Measurements from ENCODE around the gene ATPAF1. TPM values are rescaled to one million over a fixed set of nuclear protein-coding genes. Genes with fewer than 3 reads are reported as not detected.
"Not testable (repeated sequence)": the region's sequence is repeated elsewhere in the genome, so short reads cannot be mapped to it uniquely, and the experiment has no call there.

Gene ATPAF1, protein sequence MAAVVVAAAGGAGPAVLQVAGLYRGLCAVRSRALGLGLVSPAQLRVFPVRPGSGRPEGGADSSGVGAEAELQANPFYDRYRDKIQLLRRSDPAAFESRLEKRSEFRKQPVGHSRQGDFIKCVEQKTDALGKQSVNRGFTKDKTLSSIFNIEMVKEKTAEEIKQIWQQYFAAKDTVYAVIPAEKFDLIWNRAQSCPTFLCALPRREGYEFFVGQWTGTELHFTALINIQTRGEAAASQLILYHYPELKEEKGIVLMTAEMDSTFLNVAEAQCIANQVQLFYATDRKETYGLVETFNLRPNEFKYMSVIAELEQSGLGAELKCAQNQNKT
- 42.5 TPM for total RNA-seq

DNA sequence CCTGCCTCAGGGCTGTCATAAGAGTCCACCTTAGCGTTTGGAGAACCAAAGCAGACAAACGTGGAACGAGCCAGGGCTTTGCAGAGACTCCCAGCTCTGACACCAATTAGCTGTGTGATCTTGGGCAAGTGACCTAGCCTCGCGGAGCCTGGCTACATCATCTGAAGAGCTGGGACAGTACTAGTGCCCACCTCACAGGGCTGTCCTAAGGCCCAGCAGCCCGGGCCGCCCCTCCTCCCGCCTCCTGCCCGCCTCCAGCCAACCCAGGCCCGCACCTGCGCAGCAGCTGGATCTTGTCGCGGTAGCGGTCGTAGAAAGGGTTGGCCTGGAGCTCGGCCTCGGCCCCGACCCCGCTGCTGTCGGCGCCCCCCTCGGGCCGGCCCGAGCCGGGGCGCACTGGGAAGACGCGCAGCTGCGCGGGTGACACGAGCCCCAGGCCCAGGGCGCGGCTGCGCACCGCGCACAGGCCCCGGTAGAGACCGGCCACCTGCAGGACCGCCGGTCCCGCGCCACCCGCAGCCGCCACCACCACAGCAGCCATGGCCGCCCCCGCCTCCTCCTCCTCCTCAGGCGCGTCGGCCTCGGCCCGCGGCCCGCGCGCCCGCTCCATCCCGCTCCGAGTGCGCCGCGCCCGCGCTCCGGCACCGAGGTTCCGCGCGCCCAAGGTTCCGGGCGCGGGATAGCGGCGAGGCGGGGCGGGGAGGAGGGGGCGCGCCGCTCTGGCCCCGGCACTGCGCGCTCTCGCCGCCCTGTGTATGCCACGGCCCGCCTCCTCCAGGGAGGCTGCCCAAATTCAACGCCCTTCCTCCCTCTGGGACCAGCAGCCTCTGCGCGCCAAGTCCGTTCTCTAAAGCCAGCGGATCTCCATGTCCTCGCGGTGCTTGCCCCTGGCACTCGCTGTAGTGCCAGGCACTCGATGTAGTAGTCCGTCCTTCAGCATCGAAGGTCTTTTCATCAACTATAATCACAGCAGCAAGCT lies at the start of gene ATPAF1:
TSS of gene ATPAF1 (minus strand) at position 583 of the 979 bp plus-strand sequence. CDS start at position 541, 42 bp downstream.
- DNase-seq (ENCODE audit: low spot score), result peak; percentile 70

DNA sequence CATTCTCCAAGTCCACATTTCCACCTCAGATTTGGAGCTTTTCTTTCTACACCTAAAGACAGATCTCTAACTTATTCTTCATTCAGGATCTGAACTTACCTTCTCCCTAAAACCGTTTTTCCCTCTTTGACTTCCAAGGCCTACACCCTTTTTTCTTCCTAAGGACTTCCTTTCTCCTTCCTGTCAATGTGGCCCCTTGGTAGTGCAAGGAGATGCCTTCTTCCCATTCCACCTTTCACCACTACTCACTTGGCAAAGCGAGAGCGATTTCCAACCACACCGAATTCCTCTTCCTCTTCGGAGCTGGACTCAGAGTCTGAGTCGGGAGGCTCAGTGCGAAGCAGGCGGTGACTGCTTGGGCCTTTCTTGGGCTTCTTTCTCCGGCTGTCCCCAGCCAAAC lies 49.5 kb upstream of the ATPAF1 start:
- DNase-seq (ENCODE audit: low spot score), result no peak

DNA sequence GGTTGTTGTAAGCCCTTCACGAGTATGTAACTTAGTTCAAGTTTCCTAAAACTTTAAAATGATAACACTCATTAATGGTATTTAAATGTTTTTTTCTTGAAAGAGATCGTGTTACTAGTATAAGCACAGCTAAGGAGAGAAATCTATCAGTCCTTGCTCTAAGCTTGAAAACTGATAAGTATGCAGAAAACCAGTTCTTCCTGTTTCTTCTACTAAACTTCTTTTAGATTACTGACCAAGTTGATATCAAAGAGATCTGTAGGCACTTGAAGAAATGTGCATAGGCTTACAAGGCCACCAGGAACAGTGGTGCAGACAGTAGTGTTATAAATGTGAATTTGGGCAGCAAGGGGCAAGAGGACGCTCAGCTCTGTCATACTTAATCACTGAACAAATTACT lies 46.8 kb upstream of the ATPAF1 start:
- no peak for DNase-seq (ENCODE audit: low spot score)

DNA sequence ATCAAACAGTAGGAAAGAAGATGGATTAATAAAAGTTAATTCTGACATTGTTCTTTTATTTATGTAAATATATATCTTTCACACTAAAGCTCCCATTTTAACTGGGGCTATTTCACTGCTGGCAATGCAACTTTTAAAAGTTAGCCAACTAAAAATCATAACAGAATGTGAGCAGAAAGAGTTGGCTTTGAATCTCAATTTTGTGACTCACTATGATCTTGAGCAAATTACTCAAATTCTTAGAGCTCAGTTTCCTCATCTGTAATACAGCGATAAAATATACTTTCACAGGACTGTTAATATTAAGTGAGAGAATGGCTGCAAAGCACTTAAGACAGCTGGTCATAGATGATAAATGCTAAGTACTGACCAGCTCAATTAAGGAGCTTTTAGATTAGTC lies 40.0 kb upstream of the ATPAF1 start:
- no peak for DNase-seq (ENCODE audit: low spot score)

DNA sequence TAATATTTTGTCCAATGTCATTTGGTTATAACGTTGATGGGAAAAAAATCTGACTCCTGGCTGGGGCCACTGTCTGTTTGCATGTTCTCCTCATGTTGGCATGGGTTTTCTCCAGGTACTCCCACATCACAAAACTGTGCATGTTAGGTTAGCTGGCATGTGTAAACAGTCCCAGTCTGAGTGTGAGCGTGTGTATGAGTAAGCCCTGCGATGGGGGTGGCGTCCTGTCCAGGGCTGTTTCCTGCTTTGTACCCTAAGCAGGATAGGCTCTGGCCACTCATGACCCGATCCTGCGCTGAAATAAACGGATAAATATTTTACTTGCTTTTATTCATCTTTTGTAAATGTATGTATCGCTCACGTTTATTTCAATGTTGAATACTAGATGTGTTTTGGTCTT lies 37.2 kb upstream of the ATPAF1 start:
- no peak for DNase-seq (ENCODE audit: low spot score)

DNA sequence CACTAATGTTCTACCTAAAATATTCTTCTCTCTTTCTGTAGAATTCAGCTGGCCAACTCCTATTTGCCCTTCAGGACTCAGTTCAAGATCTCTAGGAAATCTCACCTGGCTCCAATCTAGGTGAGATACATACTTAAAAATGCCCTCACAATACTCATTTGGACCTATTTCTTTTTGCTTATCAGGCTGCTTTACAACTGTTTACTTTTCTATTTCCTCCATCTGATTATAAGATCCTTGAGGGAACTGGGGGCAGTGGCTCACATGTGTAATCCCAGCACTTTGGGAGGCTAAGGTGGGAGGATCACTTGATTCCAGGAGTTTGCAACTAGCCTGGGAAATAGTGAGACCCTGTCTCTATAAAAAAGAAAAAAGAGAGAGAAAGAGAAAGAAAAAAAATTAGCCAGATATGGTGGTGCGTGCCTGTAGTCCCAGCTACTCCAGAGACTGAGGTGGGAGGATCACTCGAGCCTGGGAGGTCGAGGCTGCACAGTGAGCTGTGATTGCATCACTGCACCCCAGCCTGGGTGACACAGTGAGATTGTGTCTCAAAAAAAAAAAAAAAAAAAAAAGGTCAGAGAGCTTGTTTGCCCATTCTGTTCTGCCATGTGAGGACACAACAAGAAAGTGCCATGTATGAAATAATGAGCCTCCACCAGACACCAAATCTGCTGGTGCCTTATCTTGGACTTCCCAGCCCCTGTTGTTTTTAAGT lies 35.9 kb upstream of the ATPAF1 start:
- DNase-seq (ENCODE audit: low spot score), result no peak

DNA sequence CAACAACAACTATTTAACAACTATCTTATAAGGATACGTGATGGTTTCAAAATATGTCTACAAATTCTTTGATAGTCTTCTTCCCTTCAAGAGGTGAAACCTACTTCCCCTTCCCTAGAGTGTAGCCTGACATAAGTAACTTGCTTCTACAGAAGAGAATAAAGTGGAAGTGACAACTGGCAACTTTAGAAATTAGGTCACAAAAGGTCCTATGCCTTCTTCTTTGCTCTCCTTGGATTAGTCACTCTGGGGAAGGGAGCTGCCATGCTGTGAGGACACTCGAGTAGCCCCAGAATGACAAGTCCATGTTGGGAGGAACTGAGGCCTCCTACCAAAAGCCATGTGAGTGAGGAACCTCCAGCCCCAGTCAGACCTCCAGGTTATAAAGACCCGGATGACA lies 31.5 kb upstream of the ATPAF1 start:
- no peak for DNase-seq (ENCODE audit: low spot score)

DNA sequence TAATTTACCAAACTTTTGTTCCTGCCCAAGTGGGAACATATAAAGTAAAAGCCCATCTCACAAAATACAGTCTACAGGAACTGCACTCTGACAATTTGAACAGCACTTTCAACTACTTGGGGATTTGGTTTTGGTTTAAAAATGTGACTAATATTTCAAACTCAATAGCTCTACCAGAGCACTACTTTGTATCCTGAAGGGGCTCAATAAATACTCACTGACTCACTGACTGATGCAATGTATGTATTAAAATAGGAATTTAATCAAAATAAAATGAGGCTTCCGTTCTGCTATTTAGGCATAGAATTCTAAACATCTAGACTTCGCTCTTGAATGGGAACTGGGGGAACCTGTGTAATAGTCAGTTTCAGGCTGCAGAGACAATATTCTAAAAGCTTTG lies 28.9 kb upstream of the ATPAF1 start:
- DNase-seq (ENCODE audit: low spot score), result no peak

DNA sequence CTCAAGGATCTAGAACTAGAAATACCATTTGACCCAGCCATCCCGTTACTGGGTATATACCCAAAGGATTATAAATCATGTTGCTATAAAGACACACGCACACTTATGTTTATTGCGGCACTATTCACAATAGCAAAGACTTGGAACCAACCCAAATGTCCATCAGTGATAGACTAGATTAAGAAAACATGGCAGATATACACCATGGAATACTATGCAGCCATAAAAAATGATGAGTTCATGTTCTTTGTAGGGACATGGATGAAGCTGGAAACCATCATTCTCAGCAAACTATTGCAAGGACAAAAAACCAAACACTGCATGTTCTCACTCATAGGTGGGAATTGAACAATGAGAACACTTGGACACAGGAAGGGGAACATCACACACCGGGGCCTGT lies 26.5 kb upstream of the ATPAF1 start:
- not testable (repeated sequence) for DNase-seq (ENCODE audit: low spot score)

DNA sequence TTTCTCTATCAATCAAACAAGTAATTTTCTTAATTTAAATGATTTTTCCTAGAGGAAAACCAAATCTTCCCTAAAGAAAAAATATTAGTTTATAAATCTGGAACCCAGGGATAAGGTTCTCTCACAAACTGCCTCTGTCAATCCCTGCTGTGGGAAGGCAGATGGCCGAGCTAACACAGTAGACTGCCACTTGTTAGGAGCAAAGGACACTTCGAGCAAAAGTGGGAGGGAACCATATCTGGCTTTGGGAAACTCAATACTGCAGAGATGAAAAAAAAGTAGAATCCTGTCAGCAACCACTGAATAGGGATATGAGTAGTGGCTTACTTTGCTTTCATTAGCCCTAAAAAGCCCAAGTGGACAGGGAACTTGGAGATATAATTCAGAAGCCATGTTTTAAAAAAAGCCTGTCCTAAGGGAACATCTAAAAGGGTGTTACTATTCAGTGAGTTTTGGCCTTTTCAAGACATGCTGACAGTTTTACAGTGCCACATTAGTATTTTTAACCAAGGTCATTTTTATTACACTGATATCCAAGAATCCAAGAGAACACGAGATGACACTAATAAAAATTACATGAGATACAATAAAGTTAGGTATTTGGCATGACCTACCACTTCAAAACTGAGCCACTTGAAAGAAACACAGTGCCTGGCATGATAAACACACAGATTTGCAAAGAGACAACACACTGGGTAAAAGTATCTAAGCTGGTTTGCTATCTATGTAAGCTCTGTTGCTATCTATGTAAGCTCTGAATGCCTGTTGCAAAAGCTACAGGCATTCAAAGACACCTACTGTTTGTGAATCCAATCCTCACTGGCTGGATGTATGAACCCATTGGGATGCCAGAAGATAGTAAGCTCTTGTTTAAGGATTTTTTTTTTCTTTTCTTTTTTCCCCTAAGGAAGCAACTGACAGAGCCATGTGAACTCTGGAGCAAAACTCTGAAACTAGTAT lies 24.9 kb upstream of the ATPAF1 start:
- DNase-seq (ENCODE audit: low spot score), result no peak

DNA sequence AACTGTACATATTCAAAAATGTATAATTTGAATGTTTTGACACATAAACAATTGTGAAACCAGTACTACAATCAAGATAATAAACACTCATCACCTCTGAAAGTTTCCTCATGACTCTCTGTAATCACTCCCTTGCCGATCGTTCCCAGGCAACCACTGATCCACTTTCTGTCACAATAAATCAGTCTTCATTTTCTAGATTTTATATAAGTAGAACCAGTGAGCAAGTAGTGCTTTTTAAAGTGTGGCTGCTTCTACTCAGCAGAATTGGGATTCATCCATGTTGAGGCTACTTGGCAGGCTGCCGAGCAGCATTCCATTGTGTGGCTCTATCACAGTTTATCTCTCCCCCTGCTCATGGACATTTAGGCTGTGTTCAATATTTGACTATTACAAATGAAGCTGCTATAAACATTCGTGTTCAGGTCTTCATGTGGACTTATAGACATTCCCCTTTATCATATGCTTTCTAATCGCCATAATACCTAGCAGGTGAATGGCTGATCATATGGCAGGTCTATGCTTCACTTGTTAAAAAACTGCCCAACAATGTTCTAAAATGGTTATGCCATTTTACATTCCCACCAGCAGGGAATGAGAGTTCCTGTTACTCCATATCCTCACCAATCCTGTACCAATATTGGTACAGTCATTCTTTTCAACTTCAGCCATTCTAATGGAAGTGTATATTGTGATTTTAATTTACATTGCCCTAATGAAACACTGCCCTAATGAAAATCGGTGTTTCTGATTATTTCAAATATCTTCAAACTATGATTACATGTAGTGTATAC lies 24.0 kb upstream of the ATPAF1 start:
- DNase-seq (ENCODE audit: low spot score), result no peak

DNA sequence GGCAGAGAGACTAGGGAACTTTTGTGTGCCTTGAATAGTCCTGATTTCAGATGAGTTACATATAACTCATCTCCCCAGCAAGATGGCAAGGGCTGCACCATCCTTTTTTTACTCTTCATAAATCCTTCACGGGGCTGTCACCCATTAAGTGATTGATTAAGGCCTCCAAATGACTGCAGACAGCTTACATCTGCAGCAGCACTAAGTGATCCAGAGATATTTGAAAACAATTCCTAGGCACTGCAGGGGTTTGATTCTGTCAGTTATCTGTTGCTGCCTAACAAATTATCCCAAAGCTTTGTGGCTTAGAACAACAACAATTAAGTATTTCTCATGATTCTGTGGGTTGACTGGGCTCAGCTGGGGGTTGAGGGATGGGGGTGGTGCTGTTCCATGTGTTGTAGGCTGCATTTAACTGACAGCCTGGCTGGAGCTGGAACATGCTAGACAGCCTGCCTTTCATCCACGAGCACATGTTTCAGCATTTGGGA lies 22.8 kb upstream of the ATPAF1 start:
- DNase-seq (ENCODE audit: low spot score), result no peak

DNA sequence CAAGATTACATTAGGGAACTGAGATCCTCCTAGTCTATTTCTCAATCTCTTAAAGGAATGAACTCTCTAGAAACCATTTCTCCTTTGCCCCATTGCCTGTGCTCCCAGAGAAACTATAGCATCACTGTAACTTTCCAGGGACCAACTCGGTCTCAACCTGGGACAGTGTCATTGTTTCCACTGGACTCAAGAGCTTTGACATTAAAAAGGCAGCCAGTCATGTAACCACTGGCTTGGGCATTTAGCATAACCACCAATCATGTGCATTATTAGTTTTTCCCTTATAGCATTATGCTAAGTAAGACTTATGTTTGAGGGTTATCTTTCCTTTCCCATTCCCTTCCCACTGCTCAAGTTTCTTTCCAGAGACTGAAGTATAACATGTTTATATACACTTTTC lies 21.7 kb upstream of the ATPAF1 start:
- no peak for DNase-seq (ENCODE audit: low spot score)

DNA sequence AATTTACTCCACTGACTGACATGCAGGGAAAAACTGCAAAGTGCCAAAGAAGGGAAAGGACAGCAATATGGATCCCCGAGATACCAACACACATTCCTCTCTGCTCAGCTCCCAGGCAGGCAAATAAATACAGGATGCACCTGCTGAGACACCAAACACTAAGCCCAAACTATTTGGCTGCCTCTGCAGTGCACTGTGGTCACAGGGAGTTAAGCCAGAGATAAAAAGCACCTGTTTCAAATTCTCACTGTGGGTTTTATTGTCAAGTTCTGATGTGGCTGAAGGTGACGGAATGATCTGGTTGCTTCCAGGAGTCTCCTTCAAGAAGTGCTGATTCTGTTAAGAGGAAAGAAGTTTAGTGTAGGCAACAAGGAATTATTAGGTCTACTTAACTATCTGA lies 21.2 kb upstream of the ATPAF1 start:
- DNase-seq (ENCODE audit: low spot score), result no peak

DNA sequence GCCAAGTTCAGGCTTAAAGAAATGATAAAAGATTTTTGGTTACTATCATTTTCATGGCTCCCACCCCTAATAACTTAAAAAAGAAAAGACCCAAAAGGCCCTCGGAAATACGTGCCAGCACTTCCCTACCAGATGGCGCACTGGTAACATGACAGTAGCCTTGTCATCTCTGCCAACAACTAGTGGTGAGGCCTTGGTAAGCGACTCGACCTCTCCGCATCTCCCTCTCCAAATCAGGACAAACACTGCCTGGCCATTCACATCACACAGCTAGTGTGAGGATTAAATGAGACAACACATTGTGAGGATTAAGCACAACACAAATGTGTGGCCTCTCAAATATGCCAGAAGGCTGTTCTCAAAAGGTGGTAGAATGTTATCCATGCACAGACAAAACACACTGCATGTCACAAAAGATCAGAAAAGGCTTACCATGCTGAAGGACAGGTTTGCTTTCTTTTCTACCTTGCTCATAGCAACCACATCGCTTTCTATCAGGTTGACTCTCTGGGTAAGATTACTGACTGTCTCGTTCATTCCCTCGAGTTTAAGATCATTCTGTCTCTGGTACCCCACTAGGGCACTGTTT lies 19.9 kb upstream of the ATPAF1 start:
- DNase-seq (ENCODE audit: low spot score), result no peak

DNA sequence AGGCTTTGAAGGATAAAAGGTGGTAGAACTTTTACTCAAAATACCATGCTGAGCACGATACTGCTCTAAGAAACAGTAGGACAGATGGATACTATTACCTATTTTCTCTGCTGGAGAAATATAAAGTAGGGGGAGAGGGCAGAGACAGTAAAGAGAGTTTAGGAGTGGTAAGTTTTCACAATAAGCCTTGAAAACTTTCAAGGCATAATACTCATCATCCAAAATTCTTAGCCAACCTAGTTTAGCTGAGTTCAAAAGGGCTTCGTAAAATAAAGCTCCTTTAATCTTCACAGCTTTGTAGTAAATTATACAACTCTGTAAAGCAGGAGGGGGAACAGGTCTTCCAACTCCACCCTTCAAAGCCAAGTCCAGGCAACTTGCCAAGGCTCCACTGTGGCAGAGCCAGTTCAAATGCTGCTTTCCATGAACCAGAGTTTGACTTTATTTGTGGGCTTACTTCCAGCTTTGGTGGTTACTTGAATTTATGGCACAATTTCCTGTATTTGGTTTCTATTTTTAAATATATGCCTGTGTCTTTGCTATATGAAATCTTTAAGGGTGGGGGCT lies 19.0 kb upstream of the ATPAF1 start:
- peak; percentile 90 for DNase-seq (ENCODE audit: low spot score)

DNA sequence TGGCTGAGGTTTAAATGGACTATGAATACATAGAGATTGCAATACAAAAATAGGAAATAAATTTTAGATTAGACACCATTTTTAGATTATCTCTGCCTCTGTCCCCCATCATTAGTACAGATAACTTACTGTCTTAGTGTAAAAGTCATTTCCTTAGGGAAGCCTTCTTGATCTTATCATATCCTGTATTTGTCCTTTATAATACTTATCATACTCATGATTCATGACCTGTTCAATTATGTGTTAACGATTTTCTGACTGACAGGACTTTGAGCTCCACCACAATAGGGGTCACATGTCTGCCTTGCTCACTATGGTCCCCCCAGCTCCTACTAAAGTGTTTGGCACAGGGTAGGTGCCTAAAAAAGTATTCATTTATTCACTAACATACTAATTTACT lies 18.1 kb upstream of the ATPAF1 start:
- DNase-seq (ENCODE audit: low spot score), result no peak

DNA sequence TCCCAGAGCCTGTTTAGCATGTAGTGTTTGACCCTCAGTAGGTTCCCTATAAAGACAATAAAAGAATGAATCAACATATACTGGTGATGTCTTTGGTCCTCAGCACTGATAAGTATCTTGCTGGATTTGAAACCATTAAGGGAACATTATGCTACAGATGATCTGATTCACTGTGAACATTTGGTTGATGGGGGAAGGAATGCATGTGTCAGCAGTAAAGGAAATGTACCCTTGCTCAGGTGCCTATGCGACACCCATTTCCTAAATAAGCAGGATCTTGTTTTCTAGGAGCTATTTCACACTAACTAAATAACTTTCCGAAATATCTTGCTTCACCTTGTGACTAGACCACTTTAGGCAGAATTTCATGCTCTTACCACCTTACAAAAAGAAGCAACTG lies 16.5 kb upstream of the ATPAF1 start:
- no peak for DNase-seq (ENCODE audit: low spot score)

DNA sequence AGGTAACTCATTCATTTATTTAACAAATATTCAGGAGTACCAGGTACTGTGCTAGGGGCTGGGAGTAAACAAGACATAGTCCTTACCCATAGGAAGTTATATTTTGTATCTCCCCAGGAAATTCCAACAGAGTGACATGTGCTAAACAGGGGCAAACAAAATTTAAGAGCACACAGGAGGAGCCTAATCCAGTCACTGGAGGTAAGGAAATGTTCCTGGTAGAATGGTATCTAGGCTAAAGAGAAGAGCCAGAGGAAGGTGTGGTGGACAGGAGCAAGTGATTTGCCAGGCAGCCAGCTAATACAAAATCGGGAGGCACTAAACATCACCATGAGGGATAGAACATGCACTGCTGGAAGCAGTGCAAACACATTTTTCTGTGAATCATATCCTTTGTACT lies 13.9 kb upstream of the ATPAF1 start:
- no peak for DNase-seq (ENCODE audit: low spot score)
